NT2/D1 (cell line): ENCODE measurements around the gene EFNA3.
A peak's percentile ranks its signal among the peaks of the same experiment; 100 is the strongest.

Experiments
- DNase-seq: peaks from one replicate; pipeline ENCODE4 v3.0.0-alpha.2; 2011; ENCODE audit warnings: low read depth, low spot score
- H3K27me3 ChIP-seq: 2 replicates; pipeline ENCODE4 v1.6.0; 2011; ENCODE audit warnings: mild to moderate bottlenecking; ENCODE audit not compliant: insufficient read length, insufficient read depth
- H3K36me3 ChIP-seq: 2 replicates; pipeline ENCODE4 v1.6.1; 2011; ENCODE audit warnings: mild to moderate bottlenecking, low read length, mixed read lengths; ENCODE audit not compliant: insufficient read depth, insufficient read length
- H3K4me1 ChIP-seq: 2 replicates; pipeline ENCODE4 v1.5.1; 2011; ENCODE audit not compliant: insufficient read depth, insufficient read length
- H3K4me3 ChIP-seq: 2 replicates; pipeline ENCODE4 v1.5.1; 2011; ENCODE audit warnings: low read depth; ENCODE audit not compliant: insufficient read length
- H3K9ac ChIP-seq: 2 replicates; pipeline ENCODE4 v1.6.0; 2011; ENCODE audit warnings: low read depth; ENCODE audit not compliant: insufficient read length
- H3K9me3 ChIP-seq: 2 replicates; pipeline ENCODE4 v1.5.1; 2011; ENCODE audit warnings: mild to moderate bottlenecking, low read length; ENCODE audit not compliant: insufficient read depth
- SUZ12 ChIP-seq: IDR thresholded peaks from 2 replicates; pipeline ENCODE4 v1.6.1; 2011; ENCODE audit not compliant: insufficient read length, insufficient read depth; ENCODE audit errors: extremely low read depth
- YY1 ChIP-seq: IDR thresholded peaks from 2 replicates; pipeline ENCODE4 v1.6.1; 2011; ENCODE audit not compliant: insufficient read length, insufficient read depth
- ZNF274 ChIP-seq: IDR thresholded peaks from 2 replicates; pipeline ENCODE4 v1.6.1; 2011; ENCODE audit warnings: mild to moderate bottlenecking, low read depth, low read length

Gene EFNA3, protein sequence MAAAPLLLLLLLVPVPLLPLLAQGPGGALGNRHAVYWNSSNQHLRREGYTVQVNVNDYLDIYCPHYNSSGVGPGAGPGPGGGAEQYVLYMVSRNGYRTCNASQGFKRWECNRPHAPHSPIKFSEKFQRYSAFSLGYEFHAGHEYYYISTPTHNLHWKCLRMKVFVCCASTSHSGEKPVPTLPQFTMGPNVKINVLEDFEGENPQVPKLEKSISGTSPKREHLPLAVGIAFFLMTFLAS

DNA sequence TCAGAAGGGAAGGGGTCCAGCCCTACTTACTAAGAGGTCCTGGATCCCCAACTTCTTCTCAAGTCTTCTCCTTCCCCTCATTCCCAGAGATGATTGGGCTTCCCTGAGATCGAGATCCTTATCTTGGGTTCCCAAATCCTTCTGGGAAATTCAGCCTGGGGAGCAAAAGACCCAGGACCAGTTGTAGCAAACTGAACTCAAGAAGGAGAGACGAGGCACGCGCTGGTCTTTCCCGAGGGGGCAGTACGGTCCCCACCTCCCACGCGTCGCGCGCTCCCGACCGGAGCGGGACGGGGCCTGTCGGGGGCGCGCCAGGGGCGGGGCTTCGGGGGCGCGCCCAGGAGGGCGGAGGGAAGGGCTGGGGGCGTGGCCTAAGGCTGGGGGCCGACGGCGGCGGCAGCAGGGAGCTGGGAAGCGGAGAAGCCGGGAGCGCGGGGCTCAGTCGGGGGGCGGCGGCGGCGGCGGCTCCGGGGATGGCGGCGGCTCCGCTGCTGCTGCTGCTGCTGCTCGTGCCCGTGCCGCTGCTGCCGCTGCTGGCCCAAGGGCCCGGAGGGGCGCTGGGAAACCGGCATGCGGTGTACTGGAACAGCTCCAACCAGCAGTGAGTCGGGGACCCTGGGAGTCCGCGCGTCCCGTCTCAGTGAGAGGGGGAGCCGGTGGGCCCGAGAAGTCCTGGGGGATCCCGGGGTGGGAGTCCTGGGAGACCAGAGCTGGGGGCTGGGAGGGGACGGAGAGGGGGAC lies at the start of gene EFNA3:
Gene EFNA3, plus strand, starts transcription at position 369 of the 741 bp plus-strand sequence. Its CDS starts 105 bp downstream, at position 474.
- Histone ChIP-seq H3K4me1 (peaks cover 37% of the 10 kb centered on the region), H3K9me3 (no peaks in the 10 kb centered on the region), H3K4me3 (peak within 1 kb of the TSS; percentile 40), H3K27me3 (peaks cover 63% of the 10 kb centered on the region), H3K9ac (peak within 1 kb of the TSS; percentile 73), H3K36me3 (no peaks in the 10 kb centered on the region)
- TF ChIP-seq SUZ12 (no peak), ZNF274 (no peak), YY1 (no peak)
- no peak for DNase-seq

DNA sequence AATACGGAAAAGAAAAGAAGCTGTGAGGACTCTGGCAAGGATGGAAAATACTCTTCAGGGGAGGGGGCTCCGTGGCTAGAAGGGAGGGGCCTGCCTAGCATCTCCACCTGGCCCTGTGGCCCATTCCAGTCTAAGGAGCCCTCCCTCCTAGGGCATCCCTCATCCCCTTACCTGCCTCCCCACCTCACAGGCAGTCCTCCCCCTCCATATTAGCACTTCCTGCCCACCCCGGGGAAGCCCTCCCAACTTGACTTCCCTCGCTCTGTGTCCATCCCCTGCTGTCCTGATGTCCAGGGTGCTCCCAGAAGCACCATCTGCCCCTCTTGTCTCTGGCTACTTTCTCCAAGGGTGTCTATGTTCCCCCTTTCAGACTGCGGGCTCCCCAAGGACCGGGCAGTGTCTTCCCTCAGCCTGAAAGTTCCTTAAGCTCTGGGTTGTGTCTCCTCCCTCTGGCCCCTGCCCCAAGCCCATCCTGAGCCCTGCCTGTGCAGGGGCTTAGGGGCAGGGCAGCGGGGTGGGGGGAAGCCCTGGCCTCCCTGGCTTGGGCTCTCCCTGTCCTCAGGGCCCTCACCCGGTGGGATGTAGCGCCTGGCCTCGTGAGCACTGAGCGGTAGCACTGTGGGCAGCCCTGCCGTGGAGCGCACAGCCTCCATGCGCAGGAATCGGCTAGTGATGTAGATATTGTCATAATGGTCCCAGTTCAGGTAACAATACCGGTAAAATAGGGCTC lies 49.0 kb upstream of the EFNA3 start:
- Histone ChIP-seq H3K9ac (no peak overlapping the region), H3K27me3 (no peaks in the 10 kb centered on the region), H3K4me1 (peaks cover 8% of the 10 kb centered on the region), H3K4me3 (no peak overlapping the region), H3K9me3 (peaks cover 2% of the 10 kb centered on the region; the same call in 1 of the 2 replicates), H3K36me3 (no peaks in the 10 kb centered on the region)
- TF ChIP-seq YY1 (no peak), ZNF274 (no peak), SUZ12 (no peak)
- no peak for DNase-seq

DNA sequence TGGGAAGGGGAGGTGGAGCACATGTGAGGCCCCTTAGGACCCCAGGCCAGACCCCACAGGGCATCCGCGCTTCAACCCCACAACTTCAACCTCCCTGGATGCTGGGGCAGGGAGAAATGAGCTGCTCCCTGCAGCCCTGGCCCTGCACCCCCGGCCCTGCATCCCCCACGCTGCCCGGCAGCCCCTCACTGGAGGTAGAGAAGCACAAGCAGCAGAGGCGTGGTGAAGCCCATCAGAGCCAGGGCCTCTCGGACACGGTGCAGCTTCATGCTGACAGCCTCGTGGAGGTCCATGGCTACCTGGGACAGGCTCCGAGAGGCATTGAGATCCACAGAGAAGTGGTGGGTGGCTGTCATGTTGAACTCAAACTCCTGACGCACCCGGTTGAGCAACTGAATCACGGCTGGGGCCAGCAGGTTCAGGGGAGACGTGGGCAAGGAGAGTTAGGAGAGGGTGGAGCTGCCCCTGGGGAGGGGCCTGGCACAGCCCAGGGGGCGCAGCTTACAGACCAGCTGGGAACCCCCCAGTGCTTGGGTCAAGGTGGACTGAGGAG lies 48.3 kb upstream of the EFNA3 start:
- H3K9me3 ChIP-seq, result no peaks in the 10 kb centered on the region
- no peak for TF ChIP-seq SUZ12
- DNase-seq, result no peak
- no peaks in the 10 kb centered on the region for H3K36me3 ChIP-seq
- H3K9ac ChIP-seq, result no peak overlapping the region
- H3K4me1 ChIP-seq, result peaks cover 8% of the 10 kb centered on the region
- H3K27me3 ChIP-seq, result no peaks in the 10 kb centered on the region
- no peak overlapping the region for H3K4me3 ChIP-seq

DNA sequence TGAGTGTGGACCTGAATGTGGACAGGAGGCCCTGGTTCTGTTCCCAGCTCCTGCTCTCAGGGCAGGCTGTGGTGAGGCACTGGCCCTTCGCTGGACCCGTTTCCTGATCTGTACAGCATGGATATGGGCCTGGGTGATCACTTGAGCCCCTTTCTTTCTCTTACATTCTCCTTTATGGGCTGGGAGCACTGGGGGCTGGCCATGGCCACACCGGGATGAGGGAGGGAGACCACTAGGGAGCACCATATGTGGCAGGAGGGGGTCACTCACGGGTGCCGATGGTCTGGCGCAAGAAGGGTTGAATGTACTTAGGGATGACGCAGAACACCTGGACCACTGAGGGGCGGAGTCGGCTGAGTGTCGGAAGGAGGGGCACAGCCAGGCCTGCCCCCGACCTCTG lies 47.7 kb upstream of the EFNA3 start:
- H3K36me3 ChIP-seq, result no peaks in the 10 kb centered on the region
- DNase-seq, result no peak
- peaks cover 8% of the 10 kb centered on the region for H3K4me1 ChIP-seq
- H3K27me3 ChIP-seq, result no peaks in the 10 kb centered on the region
- no peak overlapping the region for H3K9ac ChIP-seq
- H3K9me3 ChIP-seq, result no peaks in the 10 kb centered on the region
- TF ChIP-seq ZNF274 (no peak), SUZ12 (no peak), YY1 (no peak)
- no peak overlapping the region for H3K4me3 ChIP-seq

DNA sequence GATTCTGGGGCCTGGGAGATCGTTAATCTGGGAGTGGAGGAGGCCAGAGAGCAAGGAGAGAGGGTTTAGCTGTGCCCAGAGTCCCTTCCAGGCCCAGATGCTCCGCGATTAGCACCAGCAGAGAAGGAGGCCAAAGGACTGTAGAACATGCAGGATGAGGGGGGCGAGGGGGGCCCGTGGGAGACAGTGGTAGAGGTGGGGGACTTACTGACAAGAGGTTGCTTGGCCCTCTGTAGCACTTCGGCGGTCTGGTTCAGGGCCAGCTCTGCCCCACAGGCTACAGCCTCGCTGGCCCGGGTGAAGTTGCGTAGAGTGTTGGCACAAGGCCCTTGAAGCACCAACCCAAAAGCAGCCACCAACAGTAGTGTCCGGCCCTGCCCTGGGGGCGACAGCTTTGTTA lies 45.8 kb upstream of the EFNA3 start:
- no peak for TF ChIP-seq YY1
- TF ChIP-seq SUZ12, result no peak
- no peak for TF ChIP-seq ZNF274
- Histone ChIP-seq H3K9ac (no peak overlapping the region), H3K9me3 (no peaks in the 10 kb centered on the region), H3K4me3 (no peak overlapping the region), H3K4me1 (peaks cover 7% of the 10 kb centered on the region), H3K36me3 (no peaks in the 10 kb centered on the region), H3K27me3 (no peaks in the 10 kb centered on the region)
- no peak for DNase-seq

DNA sequence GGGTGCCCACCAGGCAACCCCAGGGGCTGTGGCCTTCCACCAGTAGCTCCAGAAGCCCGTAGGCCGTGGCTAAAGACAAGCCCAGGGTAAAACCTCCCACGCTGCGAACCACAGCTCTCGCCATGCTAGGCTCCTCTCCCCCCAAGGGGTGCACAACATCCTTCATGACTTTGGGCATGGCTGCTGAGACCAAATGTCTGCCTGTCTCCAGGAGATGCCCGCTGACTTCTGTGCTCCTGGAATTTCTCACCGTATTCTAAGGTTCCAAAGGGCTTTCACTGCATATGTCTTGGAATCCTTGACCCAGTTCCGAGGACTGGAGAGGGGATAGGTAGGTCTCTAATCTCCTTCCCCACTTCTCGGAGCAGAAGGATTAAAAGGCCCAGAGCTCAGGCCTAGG lies 45.1 kb upstream of the EFNA3 start, which contains the start of the genes DCST1 and DCST2:
Gene DCST1, plus strand, starts transcription at position 301 of the 400 bp plus-strand sequence. CDS start 213 bp downstream, outside the sequence.
Gene DCST2, minus strand, starts transcription at position 258 of the 400 bp plus-strand sequence. Its CDS starts 80 bp downstream, at position 178.
- Histone ChIP-seq H3K4me3 (no peak within 1 kb of the TSS), H3K27me3 (no peaks in the 10 kb centered on the region)

More for the DNA sequence above, 45.1 kb upstream of the EFNA3 start, which contains the start of the genes DCST1 and DCST2:
- Histone ChIP-seq H3K36me3 (no peaks in the 10 kb centered on the region), H3K9me3 (no peaks in the 10 kb centered on the region), H3K9ac (no peak within 1 kb of the TSS), H3K4me1 (peaks cover 7% of the 10 kb centered on the region)
- DNase-seq, result no peak
- TF ChIP-seq ZNF274 (no peak), SUZ12 (no peak), YY1 (no peak)
